ENCODE data around the gene SCAPER. TPM values are rescaled to one million over a fixed set of nuclear protein-coding genes. Genes with fewer than 3 reads are reported as not detected.

SCAPER gene
- total and polyA plus RNA-seq, 2 of the 4 experiments (the other 2 are of a cell fraction): 2.9 to 9.7 TPM

- TF ChIP-seq MAZ (IDR thresholded peaks at IDR 0.05; ENCODE audit: borderline replicate concordance, low read depth, low read length): no peak
Observed at GRCh38 chr15:76930831-76931396, 25.8 kb upstream of the SCAPER start (continued).

GRCh38 chr15:76929011-76929760 is 24.0 kb upstream of the SCAPER start:
- no peak overlapping the region for H2AFZ ChIP-seq (replicated peaks; ENCODE audit: low read length, poor library complexity)
- no TSS peak for BruUV-seq (replicated peaks)

More at GRCh38 chr15:76929011-76929760, 24.0 kb upstream of the SCAPER start:
- H4K20me1 ChIP-seq (ENCODE audit: insufficient read depth, low read length): no peaks in the 10 kb centered on the region
- H3K9me3 ChIP-seq (ENCODE audit: control insufficient read depth, insufficient read depth, low read length): no peaks in the 10 kb centered on the region
- TF ChIP-seq RAD21 (IDR thresholded peaks at IDR 0.05; ENCODE audit: low read length): no peak
- TF ChIP-seq CEBPB (IDR thresholded peaks at IDR 0.05; ENCODE audit: low read depth, low read length): no peak
- no peak for TF ChIP-seq POLR2A (IDR thresholded peaks at IDR 0.05; ENCODE audit: low read depth, low read length)
- no peak for TF ChIP-seq BHLHE40 (IDR thresholded peaks at IDR 0.05; ENCODE audit: low read depth, low read length)
- no peak for TF ChIP-seq CHD1 (IDR thresholded peaks at IDR 0.05; ENCODE audit: low read depth, low read length)
- TF ChIP-seq NFE2L2 (IDR thresholded peaks at IDR 0.05; ENCODE audit: low read depth, low read length): no peak
- no peak for TF ChIP-seq MAZ (IDR thresholded peaks at IDR 0.05; ENCODE audit: borderline replicate concordance, low read depth, low read length)
- TF ChIP-seq FOS (IDR thresholded peaks at IDR 0.05; ENCODE audit: low read depth, low read length): no peak
- no peak for TF ChIP-seq MXI1 (IDR thresholded peaks at IDR 0.05; ENCODE audit: borderline replicate concordance, low read depth, low read length)
- no peak for TF ChIP-seq MAFK (IDR thresholded peaks at IDR 0.05; ENCODE audit: low read depth, low read length)
- no peak for TF ChIP-seq CTCF (conservative IDR thresholded peaks at IDR 0.05; ENCODE audit: low read depth, low read length)
- no peak overlapping the region for H3K14ac ChIP-seq (replicated peaks; ENCODE audit: low read depth, low read length)
- H2AK9ac ChIP-seq (replicated peaks; ENCODE audit: low read depth, low read length, poor library complexity): no peak overlapping the region
- no peak overlapping the region for H3K4me3 ChIP-seq (ENCODE audit: insufficient read depth, low read depth, low read length)
- H2BK15ac ChIP-seq (ENCODE audit: low read depth, low read length): no peak overlapping the region
- H3K23ac ChIP-seq (ENCODE audit: low read depth, low read length): no peak overlapping the region
- no peak overlapping the region for H4K5ac ChIP-seq (ENCODE audit: low read depth, low read length)
- no peak overlapping the region for H2BK120ac ChIP-seq (ENCODE audit: low read depth, low read length)
- H3K18ac ChIP-seq (ENCODE audit: low read depth, low read length): no peak overlapping the region
- ChIA-PET POLR2A (ENCODE audit: unreplicated experiment) (no interaction called here), CTCF (no interaction called here)
- no peaks in the 10 kb centered on the region; the same call in 1 of the 2 replicates for H3K27me3 ChIP-seq (ENCODE audit: control insufficient read depth, insufficient read depth, low read length)
- no peak for ATAC-seq (ENCODE audit: low read depth)
- H2BK20ac ChIP-seq (ENCODE audit: low read depth, low read length): no peak overlapping the region
- H4K8ac ChIP-seq (ENCODE audit: low read depth in 2 of 2, low read length in 2 of 2): no peak overlapping the region
- H3K4me2 ChIP-seq (ENCODE audit: low read depth, low read length): no peak overlapping the region
- no peaks in the 10 kb centered on the region for H3K9me1 ChIP-seq (ENCODE audit: insufficient read depth, low read length)
- no peak for DNase-seq
- H2AK5ac ChIP-seq (ENCODE audit: low read depth, low read length): no peak overlapping the region
- H4K91ac ChIP-seq (ENCODE audit: insufficient read depth, low read depth, low read length): no peak overlapping the region
- no peak overlapping the region for H3K56ac ChIP-seq (ENCODE audit: extremely low read depth, insufficient read depth, low read length)
- no peak overlapping the region for H2BK5ac ChIP-seq (ENCODE audit: low read depth, low read length, poor library complexity, severe bottlenecking)
- in situ Hi-C loops (cut with MboI; ENCODE audit: low sequenced_read_pairs) (no loop called here), dilution Hi-C loops (cut with HindIII; ENCODE audit: low sequenced_read_pairs, unreplicated experiment) (no loop called here), intact Hi-C loops (cut with micrococcal nuclease) (no loop called here)
- H3K27ac ChIP-seq (ENCODE audit: insufficient read depth, low read length): no peak overlapping the region
- H3K4ac ChIP-seq (ENCODE audit: low read depth, low read length): no peak overlapping the region
- H3K79me1 ChIP-seq (ENCODE audit: low read depth in 1 of 2, low read length in 2 of 2): peaks cover 7 to 14% of the 10 kb centered on the region in 2 experiments
- no peak overlapping the region for H3K9ac ChIP-seq (ENCODE audit: low read depth, low read length)
- no peaks in the 10 kb centered on the region; the same call in 1 of the 2 replicates for H3K36me3 ChIP-seq (ENCODE audit: control insufficient read depth, insufficient read depth, low read length)
- H3K4me1 ChIP-seq (ENCODE audit: control insufficient read depth, insufficient read depth, low read length): no peaks in the 10 kb centered on the region
